KMS-11 (cell line): ENCODE data around the gene SEBOX.
A peak's percentile ranks its signal among the peaks of the same experiment; 100 is the strongest.
"Not testable (repeated sequence)": the region's sequence is repeated elsewhere in the genome, so short reads cannot be mapped to it uniquely, and the experiment has no call there.

Experiments used
- H2AFZ ChIP-seq: fragments of 200-600 bp; sonication (generic); 2 replicates; pipeline ENCODE4 v1.6.1; 2016; ENCODE audit warnings: antibody characterized with exemption, mixed run types, low read depth
- H3K27ac ChIP-seq: fragments of 200-600 bp; sonication (generic); 2 replicates; pipeline ENCODE4 v1.6.1; 2016; ENCODE audit warnings: mild to moderate bottlenecking, mixed run types
- H3K27me3 ChIP-seq: fragments of 200-600 bp; sonication (generic); 2 replicates; pipeline ENCODE4 v1.6.1; 2017; ENCODE audit warnings: mild to moderate bottlenecking, low read depth, mixed run types, moderate library complexity; ENCODE audit not compliant: insufficient read depth
- H3K36me3 ChIP-seq: fragments of 200-600 bp; sonication (generic); 2 replicates; pipeline ENCODE4 v1.6.1; 2017; ENCODE audit warnings: mild to moderate bottlenecking, mixed run types; ENCODE audit not compliant: insufficient read depth
- H3K4me1 ChIP-seq: fragments of 200-600 bp; sonication (generic); 2 replicates; pipeline ENCODE4 v1.6.1; 2016; ENCODE audit warnings: mild to moderate bottlenecking, low read depth, mixed run types; ENCODE audit not compliant: poor library complexity, severe bottlenecking
- H3K4me2 ChIP-seq: fragments of 200-600 bp; sonication (generic); 2 replicates; pipeline ENCODE4 v1.7.0; 2016; ENCODE audit warnings: mild to moderate bottlenecking, mixed run types
- H3K4me3 ChIP-seq: fragments of 200-600 bp; sonication (generic); IDR thresholded peaks from 2 replicates; pipeline ENCODE4 v1.6.1; 2017; ENCODE audit warnings: low read depth, low read length, mixed read lengths; ENCODE audit not compliant: insufficient read depth
- H3K79me2 ChIP-seq: fragments of 200-600 bp; sonication (generic); 2 replicates; pipeline ENCODE4 v1.6.1; 2016; ENCODE audit warnings: low read depth, mixed run types; ENCODE audit not compliant: insufficient read depth
- H3K9ac ChIP-seq: fragments of 200-600 bp; sonication (generic); 2 replicates; pipeline ENCODE4 v1.6.1; 2016; ENCODE audit warnings: mild to moderate bottlenecking, mixed run types
- H4K20me1 ChIP-seq: fragments of 200-600 bp; sonication (generic); 2 replicates; pipeline ENCODE4 v1.6.1; 2016; ENCODE audit warnings: mild to moderate bottlenecking, mixed run types; ENCODE audit not compliant: insufficient read depth
- TF ChIP-seq, protein P1 (sequence below): fragments of 200-600 bp; sonication (generic); conservative IDR thresholded peaks from 2 replicates; pipeline ENCODE4 v1.6.1; 2017; ENCODE audit warnings: low read depth, mild to moderate bottlenecking, antibody characterized with exemption, low read length, moderate library complexity, mixed read lengths

The SEBOX gene

DNA sequence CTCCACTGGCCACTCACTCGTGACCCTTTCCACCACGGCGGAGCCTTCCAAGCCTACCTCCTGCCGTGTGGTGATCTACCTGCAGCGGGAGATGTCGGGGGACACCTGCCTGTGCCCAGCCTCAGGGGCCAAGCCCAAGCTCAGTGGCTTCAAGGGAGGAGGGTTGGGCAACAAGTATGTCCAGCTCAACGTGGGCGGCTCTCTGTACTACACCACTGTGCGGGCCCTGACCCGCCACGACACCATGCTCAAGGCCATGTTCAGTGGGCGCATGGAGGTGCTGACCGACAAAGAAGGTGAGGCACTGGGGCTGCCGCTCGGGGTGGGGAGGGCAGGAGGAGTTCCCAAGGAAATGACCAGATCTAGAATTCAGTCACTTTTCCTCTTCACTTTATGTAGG lies 25.6 kb downstream of the SEBOX start:
- Histone ChIP-seq H4K20me1 (no peaks in the 10 kb centered on the region), H3K27ac (no peak overlapping the region), H3K9ac (no peak overlapping the region), H3K79me2 (no peaks in the 10 kb centered on the region; the same call in 1 of the 2 replicates), H3K27me3 (no peaks in the 10 kb centered on the region), H3K4me2 (no peak overlapping the region), H3K4me3 (no peak overlapping the region), H3K36me3 (no peaks in the 10 kb centered on the region), H3K4me1 (peaks cover 10% of the 10 kb centered on the region), H2AFZ (no peak overlapping the region)
- TF ChIP-seq, protein P1, sequence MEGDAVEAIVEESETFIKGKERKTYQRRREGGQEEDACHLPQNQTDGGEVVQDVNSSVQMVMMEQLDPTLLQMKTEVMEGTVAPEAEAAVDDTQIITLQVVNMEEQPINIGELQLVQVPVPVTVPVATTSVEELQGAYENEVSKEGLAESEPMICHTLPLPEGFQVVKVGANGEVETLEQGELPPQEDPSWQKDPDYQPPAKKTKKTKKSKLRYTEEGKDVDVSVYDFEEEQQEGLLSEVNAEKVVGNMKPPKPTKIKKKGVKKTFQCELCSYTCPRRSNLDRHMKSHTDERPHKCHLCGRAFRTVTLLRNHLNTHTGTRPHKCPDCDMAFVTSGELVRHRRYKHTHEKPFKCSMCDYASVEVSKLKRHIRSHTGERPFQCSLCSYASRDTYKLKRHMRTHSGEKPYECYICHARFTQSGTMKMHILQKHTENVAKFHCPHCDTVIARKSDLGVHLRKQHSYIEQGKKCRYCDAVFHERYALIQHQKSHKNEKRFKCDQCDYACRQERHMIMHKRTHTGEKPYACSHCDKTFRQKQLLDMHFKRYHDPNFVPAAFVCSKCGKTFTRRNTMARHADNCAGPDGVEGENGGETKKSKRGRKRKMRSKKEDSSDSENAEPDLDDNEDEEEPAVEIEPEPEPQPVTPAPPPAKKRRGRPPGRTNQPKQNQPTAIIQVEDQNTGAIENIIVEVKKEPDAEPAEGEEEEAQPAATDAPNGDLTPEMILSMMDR: no peak

- H3K9ac ChIP-seq, H3K4me3 ChIP-seq, H3K36me3 ChIP-seq, H3K4me2 ChIP-seq, H3K27ac ChIP-seq, H3K79me2 ChIP-seq, H4K20me1 ChIP-seq, H3K27me3 ChIP-seq, H2AFZ ChIP-seq: not testable (repeated sequence)
- peaks cover 15% of the 10 kb centered on the region for H3K4me1 ChIP-seq
These were observed 26.2 kb downstream of the SEBOX start for GRCh38 chr17:28338769-28339212.

GRCh38 chr17:28338056-28338768 lies 26.8 kb downstream of the SEBOX start:
- TF ChIP-seq, protein P1: no peak
- Histone ChIP-seq H4K20me1 (no peaks in the 10 kb centered on the region), H3K4me2 (no peak overlapping the region), H2AFZ (no peak overlapping the region), H3K9ac (no peak overlapping the region), H3K36me3 (no peaks in the 10 kb centered on the region), H3K79me2 (no peaks in the 10 kb centered on the region; the same call in 1 of the 2 replicates), H3K27me3 (no peaks in the 10 kb centered on the region), H3K27ac (no peak overlapping the region), H3K4me3 (no peak overlapping the region), H3K4me1 (peaks cover 15% of the 10 kb centered on the region)

DNA sequence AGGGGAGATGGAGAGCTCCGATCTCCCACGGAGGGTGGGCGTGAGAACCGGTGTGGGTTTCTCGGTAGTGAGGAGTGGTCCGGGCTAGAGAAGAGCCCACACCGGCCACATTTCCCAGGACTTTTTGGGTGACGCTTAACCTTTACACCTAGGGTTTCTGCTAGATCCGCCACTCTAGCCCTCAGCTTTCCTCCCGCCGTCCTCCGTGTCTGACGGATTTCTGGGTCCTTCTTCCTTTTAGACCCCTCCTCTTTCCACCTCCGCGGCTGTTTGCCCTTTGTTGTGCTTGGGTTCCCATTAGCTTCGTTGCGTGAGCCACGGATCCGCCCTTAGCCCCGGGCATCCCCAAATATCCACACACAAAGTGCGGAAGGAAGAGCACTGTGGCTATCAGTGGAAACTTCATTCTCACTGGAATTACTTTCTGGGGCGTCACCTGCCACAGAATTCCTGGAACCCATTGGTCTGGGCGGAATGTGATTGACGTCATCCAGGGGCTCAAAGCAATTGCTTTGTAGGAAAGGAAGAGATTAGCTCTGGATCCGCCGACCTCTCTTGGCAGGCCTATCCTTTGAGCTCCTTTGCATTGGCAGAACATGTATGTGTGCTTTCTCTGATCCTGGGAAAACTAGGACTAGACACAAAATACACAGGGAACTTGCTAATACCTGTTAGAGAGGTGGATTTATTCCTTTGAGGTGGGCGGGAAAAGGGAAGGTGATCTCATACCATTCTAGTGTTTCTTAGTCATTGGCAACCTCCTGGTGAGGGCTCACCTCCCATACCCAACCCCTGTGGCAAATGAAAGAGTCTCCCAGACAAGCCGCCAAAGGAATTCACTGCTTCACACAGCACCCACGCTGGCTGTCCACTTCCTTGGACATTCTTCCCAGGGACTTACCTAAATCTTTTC lies 28.8 kb downstream of the SEBOX start:
- Histone ChIP-seq H3K4me2 (peak overlapping the region; percentile 85), H3K79me2 (no peaks in the 10 kb centered on the region; the same call in 1 of the 2 replicates), H3K36me3 (no peaks in the 10 kb centered on the region), H2AFZ (peak overlapping the region; percentile 74), H3K4me3 (no peak overlapping the region), H4K20me1 (no peaks in the 10 kb centered on the region), H3K9ac (peak overlapping the region; percentile 74; the same call in 1 of the 2 replicates), H3K27ac (no peak overlapping the region), H3K27me3 (no peaks in the 10 kb centered on the region), H3K4me1 (peaks cover 15% of the 10 kb centered on the region)
- TF ChIP-seq, protein P1: no peak
